CD14-positive monocyte (primary cell): Measurements from ENCODE around the gene SCML1. TPM values are rescaled to one million over a fixed set of nuclear protein-coding genes. Genes with fewer than 3 reads are reported as not detected.

ENCODE experiments used
- DNase-seq, 3 donors: peaks; one replicate each; pipeline ENCODE4 v3.0.0-alpha.2; 2011 to 2022
- H2AFZ ChIP-seq: 2 replicates; pipeline ENCODE4 v1.6.0; 2012; ENCODE audit warnings: mild to moderate bottlenecking, low read depth, low read length, inconsistent platforms; ENCODE audit not compliant: insufficient read depth, poor library complexity, severe bottlenecking
- H3K27ac ChIP-seq, 2 donors: 1 replicate in 1 of 2; 2 replicates in 1 of 2; pipeline ENCODE4 v1.5.1; 2012 to 2013; ENCODE audit warnings: low read length in 2 of 2, control low read depth in 1 of 2, inconsistent platforms in 1 of 2, low read depth in 1 of 2, mild to moderate bottlenecking in 1 of 2
- H3K27me3 ChIP-seq, 2 donors: one replicate each; pipeline versions ENCODE4 v1.6.0 to v1.6.1; 2011 to 2013; ENCODE audit warnings: low read length in 2 of 2; ENCODE audit not compliant: control insufficient read depth in 2 of 2, insufficient read depth in 2 of 2
- H3K36me3 ChIP-seq, 2 donors: replicated peaks in 1 of 2; 1 replicate in 1 of 2; 2 replicates in 1 of 2; pipeline versions ENCODE4 v1.5.1 to v1.6.1; 2012 to 2013; ENCODE audit warnings: low read length in 2 of 2, control low read depth in 1 of 2, inconsistent platforms in 1 of 2, mild to moderate bottlenecking in 1 of 2; ENCODE audit not compliant: insufficient read depth in 2 of 2, control insufficient read depth in 1 of 2
- H3K4me1 ChIP-seq, 2 donors: 1 replicate in 1 of 2; 2 replicates in 1 of 2; pipeline versions ENCODE4 v1.5.1 to v1.6.1; 2012 to 2013; ENCODE audit warnings: low read length in 2 of 2, control low read depth in 1 of 2, inconsistent platforms in 1 of 2, mild to moderate bottlenecking in 1 of 2, moderate library complexity in 1 of 2; ENCODE audit not compliant: insufficient read depth in 2 of 2, control insufficient read depth in 1 of 2
- H3K4me2 ChIP-seq: replicated peaks from 2 replicates; pipeline ENCODE3; 2012; ENCODE audit warnings: low read length, moderate library complexity, mild to moderate bottlenecking; ENCODE audit not compliant: poor library complexity, severe bottlenecking; ENCODE audit errors: extremely low read depth
- H3K4me3 ChIP-seq, 3 experiments: fragments of 200-600 bp in 1 of 3; sonication (generic) in 1 of 3; replicated peaks in 1 of 3; 1 replicate in 2 of 3; 2 replicates in 1 of 3; pipeline ENCODE4 v1.5.1; 2011 to 2013; ENCODE audit warnings: low read length in 3 of 3, mild to moderate bottlenecking in 3 of 3, control low read depth in 2 of 3, low read depth in 2 of 3, inconsistent platforms in 1 of 3, moderate library complexity in 1 of 3
- H3K79me2 ChIP-seq: 2 replicates; pipeline ENCODE4 v1.6.0; 2012; ENCODE audit warnings: mild to moderate bottlenecking, control low read depth, inconsistent platforms, low read length, moderate library complexity; ENCODE audit not compliant: insufficient read depth
- H3K9ac ChIP-seq: 2 replicates; pipeline ENCODE4 v1.6.0; 2017; ENCODE audit warnings: low read length, mild to moderate bottlenecking; ENCODE audit not compliant: insufficient read depth, poor library complexity, severe bottlenecking
- H3K9me3 ChIP-seq, 2 donors: replicated peaks in 1 of 2; 1 replicate in 1 of 2; 2 replicates in 1 of 2; pipeline versions ENCODE4 v1.5.1 to v1.6.1; 2012 to 2013; ENCODE audit warnings: low read length in 2 of 2, control low read depth in 1 of 2; ENCODE audit not compliant: control insufficient read depth in 1 of 2, insufficient read depth in 1 of 2
- H4K20me1 ChIP-seq: 2 replicates; pipeline ENCODE4 v1.6.0; 2012; ENCODE audit warnings: mild to moderate bottlenecking, low read length, control low read depth, moderate library complexity; ENCODE audit not compliant: insufficient read depth
- H3K27ac Mint-ChIP-seq, 7 donors: one replicate each; pipeline ENCODE4 v1.8.0; 2020; ENCODE audit warnings: mild to moderate bottlenecking in 7 of 7, mixed read lengths in 7 of 7, moderate library complexity in 6 of 7, inconsistent platforms in 2 of 7
- H3K27me3 Mint-ChIP-seq, 3 donors: one replicate each; pipeline ENCODE4 v1.8.0; 2021 to 2022; ENCODE audit warnings: low read depth in 3 of 3, mild to moderate bottlenecking in 3 of 3, mixed read lengths in 3 of 3, moderate library complexity in 3 of 3, inconsistent platforms in 1 of 3
- H3K36me3 Mint-ChIP-seq, 2 donors: one replicate each; pipeline ENCODE4 v1.8.0; 2020; ENCODE audit warnings: mixed read lengths in 2 of 2, inconsistent platforms in 1 of 2, mild to moderate bottlenecking in 1 of 2
- H3K4me1 Mint-ChIP-seq: one replicate; pipeline ENCODE4 v1.8.0; 2020; ENCODE audit warnings: mild to moderate bottlenecking, mixed read lengths
- H3K4me3 Mint-ChIP-seq, 2 donors: one replicate each; pipeline ENCODE4 v1.8.0; 2020; ENCODE audit warnings: mild to moderate bottlenecking in 2 of 2, mixed read lengths in 2 of 2, moderate library complexity in 1 of 2
- H3K9me3 Mint-ChIP-seq, 7 donors: one replicate each; pipeline ENCODE4 v1.8.0; 2020 to 2022; ENCODE audit warnings: mixed read lengths in 7 of 7, mild to moderate bottlenecking in 6 of 7, moderate library complexity in 6 of 7, inconsistent platforms in 2 of 7
- WGBS: methylation state at CpG from one replicate; pipeline ENCODE4 v1.1.5; 2013; ENCODE audit warnings: missing lambda C conversion rate; ENCODE audit not compliant: insufficient coverage; 5-methylcytosine and 5-hydroxymethylcytosine counted together
- intact Hi-C, 2 donors: fragments of 100-400 bp; cut with micrococcal nuclease; formaldehyde crosslinking; loops; one replicate each; pipeline versions ENCODE4 v1.15.0 to v1.15.1; 2023
- polyA plus RNA-seq, 3 donors: library from polyadenylated mRNA; depleted of rRNA in 1 of 3; unstranded in 2 of 3; stranded (reverse) in 1 of 3; fragments of 300-500 nt in 2 of 3; fragments of >200 nt in 1 of 3; fragmentation: Illumina TruSeq in 2 of 3; gene quantifications; 1 replicate in 2 of 3; 2 replicates in 1 of 3; pipeline ENCODE4 v1.2.3, GENCODE V29; 2012 to 2021
- TF ChIP-seq, protein P1 (sequence below): fragments of 200-600 bp; IDR thresholded peaks from one replicate; pipeline ENCODE4 v1.8.0; 2022; ENCODE audit warnings: antibody characterized with exemption, mild to moderate bottlenecking

Gene SCML1
- polyA plus RNA-seq, 3 donors = 0.56 to 8.5 (median 1.4) TPM

- intact Hi-C loops = no loop called here
- 100% methylated on average over 1 of the region's 5 CpGs for WGBS
- H3K4me3 Mint-ChIP-seq = no peak overlapping the region
These were observed 10.4 kb downstream of the SCML1 start for GRCh38 chrX:17747692-17748091.

DNA sequence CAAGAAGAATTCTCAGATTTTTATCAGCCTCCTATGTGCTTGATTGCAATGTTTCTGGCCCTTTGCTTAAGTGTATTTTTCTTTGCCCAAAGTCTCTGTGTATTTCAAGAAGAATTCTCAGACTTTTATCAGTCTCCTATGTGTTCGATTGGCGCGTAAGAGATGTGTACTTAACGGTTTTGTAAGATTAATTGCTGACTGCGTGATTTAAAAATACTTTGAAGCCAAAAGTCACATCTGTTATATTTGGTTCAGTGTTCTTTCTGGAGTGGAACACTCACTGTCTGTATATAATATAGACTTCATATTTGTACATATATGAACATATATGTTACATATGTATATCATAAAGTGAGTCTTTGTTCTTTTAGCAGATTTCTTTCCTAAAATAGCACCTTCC, 11.4 kb downstream of the SCML1 start:
- Mint-ChIP-seq H3K27me3 (peaks cover 0 to 5% (median 3%) of the 10 kb centered on the region in 3 donors), H3K9me3 (no peaks in the 10 kb centered on the region), H3K27ac (no peak overlapping the region)

More at GRCh38 chrX:17747692-17748091, 10.4 kb downstream of the SCML1 start:
- H3K9me3 Mint-ChIP-seq = no peaks in the 10 kb centered on the region
- Histone ChIP-seq H3K4me2 (no peak overlapping the region), H3K9ac (no peak overlapping the region), H3K4me3 (no peak overlapping the region), H2AFZ (no peak overlapping the region), H3K27me3 (peaks cover 0 to 4% of the 10 kb centered on the region in 2 donors), H3K4me1 (no peaks in the 10 kb centered on the region), H3K36me3 (no peaks in the 10 kb centered on the region), H4K20me1 (no peaks in the 10 kb centered on the region), H3K79me2 (no peaks in the 10 kb centered on the region), H3K27ac (no peak overlapping the region), H3K9me3 (no peaks in the 10 kb centered on the region)
- H3K4me1 Mint-ChIP-seq = peaks cover 5% of the 10 kb centered on the region
- peaks cover 0 to 3% (median 3%) of the 10 kb centered on the region in 3 donors for H3K27me3 Mint-ChIP-seq
- H3K27ac Mint-ChIP-seq = no peak overlapping the region
- no peak for DNase-seq
- peaks cover 9 to 19% of the 10 kb centered on the region in 2 donors for H3K36me3 Mint-ChIP-seq
- TF ChIP-seq, protein P1, sequence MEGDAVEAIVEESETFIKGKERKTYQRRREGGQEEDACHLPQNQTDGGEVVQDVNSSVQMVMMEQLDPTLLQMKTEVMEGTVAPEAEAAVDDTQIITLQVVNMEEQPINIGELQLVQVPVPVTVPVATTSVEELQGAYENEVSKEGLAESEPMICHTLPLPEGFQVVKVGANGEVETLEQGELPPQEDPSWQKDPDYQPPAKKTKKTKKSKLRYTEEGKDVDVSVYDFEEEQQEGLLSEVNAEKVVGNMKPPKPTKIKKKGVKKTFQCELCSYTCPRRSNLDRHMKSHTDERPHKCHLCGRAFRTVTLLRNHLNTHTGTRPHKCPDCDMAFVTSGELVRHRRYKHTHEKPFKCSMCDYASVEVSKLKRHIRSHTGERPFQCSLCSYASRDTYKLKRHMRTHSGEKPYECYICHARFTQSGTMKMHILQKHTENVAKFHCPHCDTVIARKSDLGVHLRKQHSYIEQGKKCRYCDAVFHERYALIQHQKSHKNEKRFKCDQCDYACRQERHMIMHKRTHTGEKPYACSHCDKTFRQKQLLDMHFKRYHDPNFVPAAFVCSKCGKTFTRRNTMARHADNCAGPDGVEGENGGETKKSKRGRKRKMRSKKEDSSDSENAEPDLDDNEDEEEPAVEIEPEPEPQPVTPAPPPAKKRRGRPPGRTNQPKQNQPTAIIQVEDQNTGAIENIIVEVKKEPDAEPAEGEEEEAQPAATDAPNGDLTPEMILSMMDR = no peak

More for the DNA sequence above, 11.4 kb downstream of the SCML1 start:
- Histone ChIP-seq H3K9ac (no peak overlapping the region), H4K20me1 (no peaks in the 10 kb centered on the region), H3K27ac (no peak overlapping the region), H3K4me1 (no peaks in the 10 kb centered on the region), H3K9me3 (no peaks in the 10 kb centered on the region), H3K4me3 (no peak overlapping the region), H3K4me2 (no peak overlapping the region), H3K27me3 (peaks cover 0 to 3% of the 10 kb centered on the region in 2 donors), H2AFZ (no peak overlapping the region), H3K79me2 (no peaks in the 10 kb centered on the region), H3K36me3 (no peaks in the 10 kb centered on the region)
- no peak overlapping the region for H3K4me3 Mint-ChIP-seq
- DNase-seq = no peak
- intact Hi-C loops = no loop called here
- peaks cover 9 to 21% of the 10 kb centered on the region in 2 donors for H3K36me3 Mint-ChIP-seq
- peaks cover 4% of the 10 kb centered on the region for H3K4me1 Mint-ChIP-seq
- TF ChIP-seq, protein P1 = no peak
- no CpG with 5 or more reads among the region's 5 CpGs for WGBS
